GM21367 (cell line): ENCODE results near the gene NR6A1.

Experiments
- ATAC-seq: cut with Tn5 transposase; IDR thresholded peaks from one replicate; pipeline ENCODE4 v1.9.1; 2021; ENCODE audit not compliant: unreplicated experiment

NR6A1 gene

DNA sequence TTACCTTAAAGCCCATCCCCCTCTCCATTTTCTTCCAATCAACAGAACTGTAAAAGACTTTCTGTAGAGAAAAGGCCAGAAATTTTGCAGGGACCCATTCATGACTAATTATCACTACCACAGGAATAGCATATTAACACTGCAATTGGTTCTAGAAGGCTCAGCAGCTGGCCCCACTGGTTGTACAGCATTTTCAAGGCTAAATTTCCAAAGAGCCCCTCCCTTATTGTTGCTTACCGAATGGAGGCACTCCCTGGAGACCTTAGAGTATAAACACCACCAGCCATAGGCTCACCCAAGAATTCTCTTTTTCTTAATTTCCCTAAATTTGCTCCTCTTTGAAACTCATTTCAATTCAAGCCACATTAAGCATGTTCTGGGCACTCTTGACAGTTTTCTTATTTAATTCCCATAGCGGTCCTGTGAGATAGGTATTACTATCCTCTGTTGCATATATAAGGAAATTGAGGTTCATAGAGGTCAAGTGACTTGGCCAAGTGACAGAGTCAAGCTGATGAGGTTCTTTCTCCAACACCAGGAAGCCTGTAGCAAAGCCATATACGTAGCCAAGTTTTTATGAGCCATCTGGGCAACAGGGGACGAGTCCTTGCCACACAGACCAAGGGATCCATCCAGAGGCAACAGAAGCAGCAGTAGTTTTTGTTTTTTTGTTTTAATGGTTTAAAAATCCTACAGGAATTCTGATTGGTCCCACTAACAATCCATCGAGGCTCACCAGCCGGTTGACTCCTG is 180.0 kb downstream of the NR6A1 start:
- no peak for ATAC-seq

DNA sequence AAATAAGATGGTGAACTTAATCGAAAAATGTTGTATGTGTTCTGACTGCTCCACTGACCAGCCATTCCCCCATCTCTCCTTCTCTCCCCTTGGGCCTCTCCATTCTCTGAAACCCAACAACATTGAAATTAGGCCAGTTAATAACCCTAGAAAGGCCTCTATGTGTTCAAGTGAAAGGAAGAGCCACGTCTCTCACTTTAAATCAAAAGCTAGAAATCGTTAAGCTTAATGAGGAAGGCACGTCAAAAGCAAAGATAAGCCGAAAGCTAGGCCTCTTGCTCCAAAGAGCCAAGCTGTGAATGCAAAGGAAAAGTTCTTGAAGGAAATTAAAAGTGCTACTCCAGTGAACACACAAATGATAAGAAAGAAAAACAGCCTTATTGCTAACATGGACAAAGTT is 186.5 kb downstream of the NR6A1 start:
- ATAC-seq = no peak

DNA sequence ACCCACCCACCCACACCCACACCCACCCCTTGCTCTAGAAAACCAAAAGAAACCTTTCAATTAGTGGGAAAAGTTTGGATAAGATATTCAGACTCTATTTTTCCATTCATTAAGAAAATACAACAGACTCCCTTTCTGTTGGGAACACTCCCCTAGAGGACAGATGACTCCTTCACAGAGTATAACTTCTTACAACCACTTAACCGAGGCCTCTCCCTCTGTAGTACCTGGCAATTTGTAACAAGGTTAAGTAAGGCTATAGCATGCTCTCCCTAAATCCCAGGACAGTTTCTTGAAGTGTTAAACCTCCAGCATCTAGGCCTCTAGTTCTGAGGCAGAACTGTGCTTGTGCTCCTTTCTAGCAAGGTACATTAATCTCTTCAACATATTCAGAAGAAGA is 188.0 kb downstream of the NR6A1 start:
- no peak for ATAC-seq

DNA sequence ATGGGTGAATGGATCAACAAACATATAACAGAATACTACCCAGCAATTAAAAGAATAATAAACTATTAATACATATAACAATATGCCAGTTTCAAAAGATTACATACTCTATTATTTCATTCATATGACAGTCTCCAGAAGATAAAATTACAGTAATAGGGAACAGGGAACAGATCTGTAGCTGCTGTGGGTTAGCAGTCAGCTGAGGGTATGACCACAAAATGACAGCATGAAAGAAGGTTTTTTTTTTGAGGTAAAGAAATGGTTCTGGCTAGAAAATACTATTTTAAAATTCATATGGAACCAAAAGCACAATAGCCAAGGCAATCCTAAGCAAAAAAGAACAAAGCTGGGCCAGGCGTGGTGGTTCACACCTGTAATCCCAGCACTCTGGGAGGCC is 190.9 kb downstream of the NR6A1 start:
- no peak for ATAC-seq

DNA sequence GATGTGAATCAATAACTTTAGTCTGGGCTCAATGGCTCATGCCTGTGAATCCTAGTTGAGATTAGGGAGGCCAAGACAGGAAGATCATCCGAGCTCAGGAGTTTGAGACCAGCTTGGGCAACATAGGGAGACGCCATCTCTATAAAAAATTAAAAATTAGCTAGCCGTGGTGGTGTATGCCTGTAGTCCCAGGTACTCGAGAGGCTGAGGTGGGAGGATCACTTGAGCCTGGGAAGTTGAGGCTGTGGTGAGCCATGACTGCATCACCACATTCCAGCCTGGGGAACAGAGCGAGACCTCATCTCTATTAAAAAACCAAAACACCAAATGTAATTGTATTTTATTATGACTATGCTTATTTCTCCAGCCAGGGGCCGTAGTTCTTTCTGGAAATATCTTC is 194.4 kb downstream of the NR6A1 start:
- no peak for ATAC-seq

DNA sequence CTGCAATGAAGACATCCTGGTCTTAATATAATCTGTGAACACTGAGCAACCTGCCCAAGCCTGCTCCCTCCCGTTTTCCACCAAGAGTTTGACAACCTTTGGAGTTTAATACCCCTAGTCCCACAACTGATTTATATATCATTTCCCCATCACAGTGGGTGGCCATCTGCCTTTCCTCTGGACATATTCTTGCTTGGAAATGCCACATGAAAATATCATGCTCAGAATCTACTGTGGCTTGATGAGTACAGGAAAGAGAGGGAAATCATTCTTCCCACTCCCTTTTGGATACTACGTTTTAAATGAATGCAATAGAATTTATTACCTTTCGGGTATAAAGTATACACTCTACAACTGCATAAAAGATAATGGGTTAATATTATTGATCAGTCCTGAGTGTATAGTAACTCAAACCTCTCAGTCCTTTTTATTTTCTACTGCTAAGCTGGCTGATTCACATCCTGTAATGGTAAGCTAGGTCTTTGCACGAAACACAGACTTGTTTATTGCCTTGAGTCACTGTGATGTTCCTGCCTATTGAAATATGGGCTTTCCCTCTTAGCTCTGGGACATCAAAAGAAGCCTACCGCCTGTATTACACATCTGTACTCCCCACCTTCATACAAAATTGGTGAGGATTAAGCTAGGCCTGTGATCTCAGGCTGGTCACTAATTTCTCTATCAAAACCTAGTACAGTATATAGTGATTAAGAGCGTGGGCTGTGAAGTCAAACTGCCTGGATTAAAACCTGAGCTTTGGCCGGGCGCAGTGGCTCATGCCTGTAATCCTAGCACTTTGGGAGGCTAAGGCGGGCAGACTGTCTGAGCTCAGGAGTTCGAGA is 196.4 kb downstream of the NR6A1 start:
- ATAC-seq = no peak

DNA sequence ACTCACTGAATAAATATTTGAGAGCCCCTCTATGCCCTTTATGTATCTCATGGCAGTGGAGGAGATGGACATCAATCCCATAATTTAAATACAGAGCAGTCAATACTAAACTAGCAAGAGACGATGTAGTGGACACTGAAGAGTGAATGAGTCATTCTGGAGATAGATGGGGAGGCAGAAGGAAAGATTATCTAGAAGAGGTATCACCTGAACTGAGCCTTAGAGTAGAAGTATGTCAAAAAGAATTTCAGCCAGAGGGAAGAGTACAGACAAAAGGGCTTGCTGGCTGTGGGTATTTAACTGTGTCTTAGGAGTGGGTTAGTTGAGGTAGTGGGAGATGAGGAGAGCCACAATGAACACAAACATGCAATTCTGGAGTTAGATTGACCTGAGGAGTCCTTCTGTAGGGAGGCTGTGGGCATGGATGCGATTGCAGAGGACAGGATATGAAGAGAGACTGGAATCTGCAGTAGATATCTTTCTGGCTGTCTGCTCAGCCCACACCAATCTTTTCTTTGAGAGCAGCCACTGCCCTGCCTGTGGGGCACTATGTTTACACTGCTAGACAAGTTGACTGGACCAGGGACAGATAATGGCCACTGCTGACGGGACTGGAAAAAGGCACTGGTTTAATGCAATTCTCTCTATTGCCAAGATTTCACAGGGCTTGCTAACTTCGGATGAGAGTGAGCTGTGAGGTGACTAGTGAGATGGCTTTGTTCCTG is 200.0 kb downstream of the NR6A1 start:
- no peak for ATAC-seq

DNA sequence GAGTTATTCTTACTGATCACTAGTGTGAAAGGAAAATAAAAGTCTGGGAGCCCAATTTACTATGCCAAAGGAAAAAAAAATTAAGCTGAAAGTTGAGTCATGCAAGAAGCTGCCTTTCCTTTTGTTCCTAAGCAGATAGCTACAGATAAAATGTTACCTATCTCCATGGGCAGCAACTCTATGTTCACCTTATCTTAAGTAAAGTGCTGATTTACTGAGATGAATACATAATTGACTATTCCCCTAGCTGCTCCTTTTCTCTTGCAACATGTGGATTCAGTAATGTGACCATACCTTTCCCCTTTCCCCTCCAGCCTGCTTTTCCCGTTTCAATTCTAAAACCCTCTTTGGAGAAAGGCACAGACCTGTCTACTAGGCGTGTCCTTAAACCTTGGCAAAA is 201.2 kb downstream of the NR6A1 start:
- ATAC-seq = no peak

DNA sequence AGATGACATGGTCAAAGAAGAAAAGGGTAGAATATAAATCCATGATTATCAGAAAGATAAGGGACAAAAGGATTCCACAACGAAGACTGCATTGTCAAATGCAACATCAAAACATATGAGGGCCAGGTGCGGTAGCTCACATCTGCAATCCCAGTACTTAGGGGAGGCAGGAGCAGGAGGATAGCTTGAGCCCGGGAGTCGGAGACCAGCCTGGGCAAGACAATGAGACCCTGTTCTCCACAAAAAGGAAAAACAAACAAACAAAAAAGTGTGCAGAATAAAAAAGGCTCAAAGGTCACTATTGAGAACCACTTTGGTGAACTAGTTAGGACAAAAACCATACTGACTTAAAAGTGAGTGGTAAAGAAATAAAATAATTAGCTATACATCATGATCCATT is 203.7 kb downstream of the NR6A1 start:
- no peak for ATAC-seq

DNA sequence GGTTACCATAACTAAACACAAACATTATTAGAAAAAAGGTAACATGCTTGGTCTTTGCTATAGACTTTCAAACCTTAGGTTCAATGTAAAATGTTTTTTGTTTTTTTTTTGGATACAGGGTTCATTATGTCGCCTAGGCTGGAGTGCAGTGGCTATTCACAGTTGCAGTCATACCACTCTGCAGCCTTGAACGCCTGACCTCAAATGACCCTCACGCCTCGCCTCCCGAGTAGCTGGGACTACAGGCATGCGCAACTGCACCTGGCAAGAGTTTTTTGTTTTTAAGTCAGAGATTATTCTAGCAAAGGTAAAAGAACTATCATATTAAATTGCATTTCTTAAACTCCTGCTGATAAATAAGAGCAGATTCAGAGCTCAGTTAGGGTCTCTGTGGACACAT is 208.8 kb downstream of the NR6A1 start:
- ATAC-seq = no peak

DNA sequence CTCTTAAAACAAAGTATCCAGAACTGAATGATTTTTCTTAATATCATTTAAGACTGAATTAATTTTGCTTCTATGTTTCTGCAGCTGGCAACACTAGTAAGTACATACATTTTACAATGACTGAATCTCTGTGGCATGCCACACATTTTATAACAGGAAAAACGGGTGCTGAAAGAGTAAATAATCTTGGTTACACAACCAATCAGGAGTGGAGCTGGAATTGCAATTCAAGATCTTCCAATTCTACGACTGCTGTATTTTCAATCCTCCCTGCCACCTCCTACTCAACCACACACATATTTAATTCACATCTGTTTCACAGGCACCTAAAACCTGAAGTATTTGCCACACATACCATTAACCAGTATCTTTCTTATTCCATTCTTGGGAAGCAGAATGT is 211.2 kb downstream of the NR6A1 start:
- no peak for ATAC-seq

DNA sequence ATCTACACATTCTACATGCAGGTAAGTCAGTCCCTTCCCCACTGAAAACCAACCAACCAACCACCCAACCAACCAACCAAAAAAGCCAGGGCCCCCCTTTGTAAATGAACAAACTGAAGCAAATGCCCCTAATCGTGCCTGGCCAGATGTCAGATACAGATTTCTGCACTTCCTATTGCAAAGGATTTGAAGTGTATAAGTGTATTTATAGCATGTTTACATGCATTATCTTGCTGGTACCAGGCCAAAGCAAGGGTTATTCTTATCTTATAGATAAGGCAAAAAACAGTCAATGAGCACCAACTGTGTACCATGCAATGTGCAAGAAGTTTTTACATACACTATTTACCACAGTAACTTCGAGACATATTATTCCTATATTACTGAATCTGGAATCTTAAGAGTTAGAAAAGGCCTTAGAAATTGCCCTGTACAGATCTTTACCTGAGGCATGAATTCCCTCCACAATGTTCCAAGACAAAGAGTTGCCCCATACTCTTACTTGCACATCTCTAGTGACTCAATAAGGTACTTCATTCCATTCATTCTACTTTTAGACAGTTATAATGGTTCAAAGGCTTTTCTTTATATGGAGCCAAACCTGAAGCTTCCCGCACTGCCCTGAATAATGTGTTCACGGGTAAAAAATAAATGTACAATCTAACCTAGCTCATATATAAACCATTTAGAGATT is 212.2 kb downstream of the NR6A1 start:
- ATAC-seq = no peak

DNA sequence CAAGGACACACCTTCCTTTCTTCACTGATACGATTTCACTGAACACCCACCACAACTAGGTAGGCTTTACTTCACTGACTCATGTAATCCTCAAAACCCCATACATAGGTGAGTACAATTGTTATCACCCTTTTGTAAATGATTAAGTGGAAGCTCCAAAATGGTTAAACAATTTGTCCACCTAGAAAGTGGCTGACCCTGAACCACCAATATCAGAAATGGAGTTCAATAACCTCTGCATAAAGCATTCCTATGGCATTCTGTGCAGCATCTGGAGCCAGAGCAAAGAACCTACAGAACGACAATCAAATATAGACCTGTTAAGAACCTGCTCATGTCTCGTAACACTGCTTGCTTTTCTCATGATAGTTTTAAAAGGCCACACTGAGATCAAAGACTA is 213.2 kb downstream of the NR6A1 start:
- no peak for ATAC-seq

DNA sequence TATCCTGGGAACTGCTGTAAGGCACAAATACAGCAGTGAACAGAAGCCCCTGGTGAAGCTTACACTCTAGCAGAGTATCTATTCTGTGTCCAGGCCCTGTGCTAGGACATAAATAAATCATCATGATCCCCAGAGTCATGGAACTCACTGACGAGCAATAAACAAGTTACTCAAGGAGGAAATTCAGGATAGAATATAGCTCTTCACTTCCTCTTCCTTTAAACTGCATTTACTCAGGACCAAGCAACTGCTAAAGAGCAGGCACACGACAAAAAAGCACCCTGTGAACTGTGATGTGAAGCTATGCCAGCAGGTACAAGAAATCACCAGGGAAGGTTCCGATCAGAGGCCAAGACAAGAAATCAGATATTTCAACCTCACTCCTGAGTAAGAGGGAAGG is 216.1 kb downstream of the NR6A1 start:
- no peak for ATAC-seq

DNA sequence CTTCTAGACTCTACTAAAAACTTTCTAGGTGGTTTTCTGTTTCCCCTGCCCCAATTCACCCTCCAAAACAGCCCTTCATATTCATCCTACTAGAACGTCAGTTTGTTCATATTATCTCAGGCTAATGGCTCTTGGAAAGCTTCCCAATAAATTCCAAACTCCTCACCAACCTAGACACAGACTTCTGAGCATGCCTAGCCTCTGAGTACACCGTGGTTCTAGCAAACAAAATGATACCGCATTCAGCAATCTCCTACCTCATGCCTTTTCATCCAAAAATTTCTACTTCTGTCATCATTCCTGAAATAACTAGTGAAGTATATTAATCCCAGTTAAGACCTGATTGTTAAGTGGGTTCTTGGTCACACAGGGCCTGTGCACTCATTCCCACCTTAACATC is 217.4 kb downstream of the NR6A1 start:
- no peak for ATAC-seq

DNA sequence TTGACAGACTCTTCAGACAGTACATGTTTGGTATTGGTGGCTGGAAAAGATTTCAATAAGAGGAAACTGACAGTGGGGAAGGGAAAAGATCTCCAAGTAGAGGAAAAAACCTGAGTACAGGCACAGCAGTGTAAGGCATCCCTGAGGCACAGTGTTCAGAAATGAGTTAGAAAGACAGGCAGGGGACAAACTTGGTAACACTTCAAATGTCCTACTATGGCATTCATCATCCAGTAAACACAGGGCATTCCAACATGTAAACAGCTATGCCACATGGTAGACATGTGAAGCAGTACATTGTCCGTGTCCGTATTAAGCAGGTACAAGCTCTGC is 218.9 kb downstream of the NR6A1 start:
- no peak for ATAC-seq

DNA sequence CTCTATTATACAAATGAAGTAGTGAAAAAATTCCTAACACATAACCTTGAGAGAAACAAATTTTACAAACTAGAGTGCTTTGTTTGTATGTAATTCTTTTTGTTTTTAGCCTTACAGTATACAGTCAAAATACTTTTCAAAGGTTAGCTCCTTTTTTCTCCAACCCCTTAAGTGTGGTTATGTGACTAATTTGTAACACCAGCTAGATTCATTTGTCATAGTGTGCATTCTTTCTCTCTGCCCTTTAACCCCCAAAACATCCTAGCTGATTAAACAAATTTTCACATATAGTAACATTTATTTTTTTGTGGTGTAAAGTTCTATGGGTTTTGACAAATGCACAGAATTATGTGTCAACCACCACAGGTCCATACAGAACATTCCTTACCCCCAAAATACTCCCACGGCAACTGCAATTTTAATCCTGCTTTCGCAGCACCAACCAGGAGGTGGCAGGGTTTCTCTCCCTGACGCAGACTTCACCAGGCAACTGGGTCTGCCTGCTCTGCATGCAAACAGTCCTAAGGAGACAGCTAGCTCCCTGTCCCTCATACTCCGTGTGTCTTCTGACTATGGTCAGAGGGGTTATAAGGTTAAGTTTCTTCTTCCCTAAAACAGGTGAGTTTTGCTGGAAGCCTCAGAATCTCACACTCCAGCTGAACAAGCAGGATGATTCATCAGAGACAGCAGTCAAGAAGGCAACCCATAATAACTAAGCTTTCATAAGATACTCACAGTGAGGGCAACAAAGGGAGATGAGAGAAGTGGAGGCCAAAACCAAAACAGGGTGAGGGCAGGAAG is 219.4 kb downstream of the NR6A1 start:
- no peak for ATAC-seq

DNA sequence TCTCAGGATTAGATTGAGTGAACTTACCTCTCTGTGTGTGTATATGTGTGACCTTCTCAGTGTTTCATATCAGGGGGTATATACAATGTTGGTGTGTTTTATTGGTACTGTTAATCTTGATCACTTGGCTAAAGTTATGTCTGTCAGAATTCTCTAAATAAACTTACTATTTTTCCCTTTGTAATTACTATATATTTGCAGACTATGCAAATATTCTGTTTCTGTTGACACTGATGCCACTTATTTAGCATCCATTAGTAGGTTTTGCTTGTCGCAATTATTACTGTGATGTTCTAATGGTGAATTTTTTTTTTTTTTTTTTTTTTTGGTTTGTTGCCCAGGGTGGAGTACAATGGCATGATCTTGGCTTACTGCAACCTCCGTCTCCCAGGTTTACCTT is 221.0 kb downstream of the NR6A1 start:
- no peak for ATAC-seq

DNA sequence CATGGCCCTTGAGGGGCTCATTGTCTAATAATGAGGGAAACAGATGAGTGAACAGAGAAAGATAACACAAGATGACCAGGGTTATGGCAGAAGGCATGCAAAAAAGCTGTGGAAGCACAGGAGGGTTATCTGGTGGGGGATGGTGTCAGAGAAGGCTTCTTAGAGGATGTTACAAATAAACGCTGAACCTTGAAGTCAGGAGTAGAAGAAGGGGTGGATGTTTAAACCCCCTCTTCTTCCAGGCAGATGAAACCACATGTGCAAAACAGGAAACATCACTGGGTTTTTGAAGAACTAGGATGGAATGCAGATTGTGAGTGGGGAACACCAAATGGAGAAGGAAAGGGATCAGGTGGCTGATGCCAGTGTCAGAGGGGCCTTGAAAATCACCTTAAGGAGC is 222.1 kb downstream of the NR6A1 start:
- no peak for ATAC-seq

DNA sequence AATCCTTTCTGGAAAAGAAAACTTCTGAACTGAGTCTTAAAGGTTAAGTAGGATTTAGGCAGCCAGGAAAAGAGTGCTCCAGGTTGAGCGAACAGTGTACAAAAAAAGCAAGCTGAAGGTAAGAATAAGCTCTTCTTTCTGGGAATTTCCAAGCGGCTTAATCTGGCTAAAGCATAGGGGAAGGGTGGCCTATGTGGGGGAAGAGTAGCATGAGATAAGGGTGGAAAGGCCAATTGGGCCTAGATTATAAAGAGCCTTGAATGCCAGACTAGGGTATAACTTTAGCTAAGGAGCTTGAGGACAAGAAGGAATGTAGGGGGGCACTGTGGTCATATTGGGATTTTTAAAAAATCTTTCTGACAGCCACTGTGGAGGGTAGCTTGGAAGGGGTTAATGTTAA is 226.6 kb downstream of the NR6A1 start:
- ATAC-seq = no peak

DNA sequence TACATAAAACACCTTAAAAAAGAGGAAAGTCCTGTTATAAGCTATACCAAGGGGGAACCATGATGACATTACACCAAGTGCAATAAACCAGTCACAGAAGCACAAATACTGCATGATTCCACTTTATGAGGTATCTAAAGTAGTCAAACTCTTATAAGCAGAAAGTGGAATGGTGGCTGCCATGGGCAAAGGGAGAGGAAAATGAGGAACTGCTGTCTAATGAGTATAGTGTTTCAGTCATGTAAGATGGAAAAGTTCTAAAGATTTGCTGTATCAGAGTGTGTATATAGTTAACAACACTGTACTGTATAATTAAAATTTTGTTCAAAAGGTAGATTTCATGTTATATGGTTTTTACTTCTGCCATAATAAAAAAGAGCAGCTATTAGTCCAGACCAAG is 229.3 kb downstream of the NR6A1 start:
- ATAC-seq = no peak
